Duodenal mucosa (tissue), 2 donors: Measurements from ENCODE around the gene NECAB2.

ENCODE experiments used
- H3K27ac ChIP-seq: one replicate; pipeline ENCODE4 v1.7.0; 2013; ENCODE audit warnings: low read depth, low read length
- H3K27me3 ChIP-seq, 2 donors: one replicate each; pipeline ENCODE4 v1.7.0; 2013; ENCODE audit warnings: low read length in 2 of 2, control low read depth in 1 of 2; ENCODE audit not compliant: insufficient read depth in 2 of 2, control insufficient read depth in 1 of 2
- H3K36me3 ChIP-seq, 2 donors: one replicate each; pipeline ENCODE4 v1.7.0; 2013; ENCODE audit warnings: low read length in 2 of 2, control low read depth in 1 of 2; ENCODE audit not compliant: insufficient read depth in 2 of 2, control insufficient read depth in 1 of 2
- H3K4me1 ChIP-seq, 2 donors: one replicate each; pipeline ENCODE4 v1.7.0; 2013; ENCODE audit warnings: low read length in 2 of 2, control low read depth in 1 of 2; ENCODE audit not compliant: insufficient read depth in 2 of 2, control insufficient read depth in 1 of 2
- H3K4me3 ChIP-seq, 2 donors: one replicate each; pipeline ENCODE4 v1.7.0; 2013; ENCODE audit warnings: low read length in 2 of 2, low read depth in 1 of 2
- H3K9ac ChIP-seq, 2 donors: one replicate each; pipeline ENCODE4 v1.7.0; 2013; ENCODE audit warnings: low read length in 2 of 2, low read depth in 1 of 2
- H3K9me3 ChIP-seq, 2 donors: one replicate each; pipeline ENCODE4 v1.7.0; 2013; ENCODE audit warnings: low read length in 2 of 2, control low read depth in 1 of 2; ENCODE audit not compliant: control insufficient read depth in 1 of 2

Gene NECAB2

GRCh38 chr16:83967838-83968305, at the start of gene NECAB2:
TSS of gene NECAB2 (plus strand) at chr16:83968244. CDS start at chr16:83968649, 405 bp downstream.
- Histone ChIP-seq H3K4me1 (peaks cover 0 to 8% of the 10 kb centered on the region in 2 donors), H3K36me3 (peaks cover 6 to 20% of the 10 kb centered on the region in 2 donors), H3K9me3 (no peaks in the 10 kb centered on the region), H3K9ac (no peak within 1 kb of the TSS), H3K27me3 (peaks cover 0 to 4% of the 10 kb centered on the region in 2 donors), H3K27ac (no peak within 1 kb of the TSS), H3K4me3 (no peak within 1 kb of the TSS)

DNA sequence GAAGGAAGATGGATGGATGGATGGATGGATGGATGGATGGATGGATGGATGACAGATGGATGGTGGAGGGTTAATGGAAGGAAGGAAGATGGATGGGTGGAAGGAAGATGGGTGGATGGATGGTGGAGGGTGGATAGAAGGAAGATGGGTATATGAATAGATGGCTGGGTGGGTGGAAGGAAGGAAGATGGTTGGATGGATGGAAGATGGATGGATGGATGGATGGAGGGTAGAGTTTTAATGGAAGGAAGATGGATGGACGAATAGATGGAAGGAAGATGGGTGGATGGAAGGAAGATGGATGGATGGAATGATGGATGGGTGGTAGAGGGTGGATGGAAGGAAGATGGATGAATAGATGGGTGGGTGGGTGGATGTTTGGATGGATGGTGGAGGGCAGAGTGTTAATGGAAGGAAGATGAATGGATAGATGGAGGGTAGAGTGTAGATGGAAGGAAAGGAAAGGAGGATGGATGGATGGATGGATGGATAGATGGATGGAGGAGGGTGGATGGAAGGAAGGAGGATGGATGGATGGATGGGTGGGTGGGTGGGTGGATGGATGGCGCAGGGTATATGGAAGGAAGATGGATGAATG, 47.1 kb upstream of the NECAB2 start:
- no peaks in the 10 kb centered on the region for H3K27me3 ChIP-seq
- H3K4me1 ChIP-seq, result no peaks in the 10 kb centered on the region
- no peak overlapping the region for H3K27ac ChIP-seq
- H3K36me3 ChIP-seq, result peaks cover 32 to 50% of the 10 kb centered on the region in 2 donors
- no peak overlapping the region for H3K9ac ChIP-seq
- no peaks in the 10 kb centered on the region for H3K9me3 ChIP-seq
- H3K4me3 ChIP-seq, result no peak overlapping the region

DNA sequence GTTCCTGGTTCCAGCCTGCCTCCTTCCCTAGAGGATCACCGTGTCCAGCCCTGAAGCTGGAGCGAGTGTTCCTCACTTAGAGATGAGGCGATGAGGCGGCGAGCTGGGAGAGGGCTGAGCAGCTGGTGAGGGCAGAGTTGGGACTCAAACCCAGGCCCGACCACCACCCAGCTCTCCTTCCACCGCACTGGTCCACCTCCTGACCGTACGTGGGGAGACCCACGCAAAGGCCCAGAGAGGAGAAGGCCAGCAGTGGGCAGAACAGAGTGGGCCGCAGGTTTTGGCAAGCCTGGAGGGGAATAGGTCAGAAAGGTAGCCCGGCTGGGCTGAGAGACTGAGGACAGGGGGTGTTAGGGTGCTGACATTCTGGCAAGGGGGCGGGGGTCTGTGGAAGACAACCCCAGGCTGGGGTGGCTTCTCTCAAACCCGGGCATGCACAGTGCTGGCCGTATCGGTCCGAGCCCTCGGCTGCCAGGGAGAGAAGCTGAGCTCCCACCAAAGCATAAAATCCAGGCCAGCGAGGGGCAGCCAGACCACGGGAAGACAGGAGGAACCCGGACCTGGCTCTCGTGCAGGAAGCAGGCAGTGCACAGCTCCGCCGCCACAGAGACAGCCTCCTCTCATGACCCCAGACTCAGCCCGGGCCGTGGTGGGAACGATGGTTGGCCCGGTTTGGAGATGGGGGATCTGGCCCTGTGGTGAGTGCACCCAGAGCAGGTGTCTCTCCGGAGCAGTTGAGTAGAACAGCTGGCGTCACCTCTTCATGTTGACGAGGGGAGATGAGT, 44.3 kb upstream of the NECAB2 start:
- Histone ChIP-seq H3K9ac (no peak overlapping the region), H3K9me3 (no peaks in the 10 kb centered on the region), H3K4me1 (peaks cover 7 to 14% of the 10 kb centered on the region in 2 donors), H3K27ac (no peak overlapping the region), H3K36me3 (peaks cover 12 to 24% of the 10 kb centered on the region in 2 donors), H3K4me3 (no peak overlapping the region), H3K27me3 (no peaks in the 10 kb centered on the region)

GRCh38 chr16:83924686-83925085, 43.4 kb upstream of the NECAB2 start:
- no peaks in the 10 kb centered on the region for H3K27me3 ChIP-seq
- H3K27ac ChIP-seq, result no peak overlapping the region
- peaks cover 7 to 14% of the 10 kb centered on the region in 2 donors for H3K4me1 ChIP-seq
- H3K9me3 ChIP-seq, result no peaks in the 10 kb centered on the region
- peaks cover 3 to 15% of the 10 kb centered on the region in 2 donors for H3K36me3 ChIP-seq
- H3K4me3 ChIP-seq, result no peak overlapping the region
- H3K9ac ChIP-seq, result no peak overlapping the region

GRCh38 chr16:83925095-83925905, 42.7 kb upstream of the NECAB2 start:
- no peak overlapping the region for H3K27ac ChIP-seq
- no peak overlapping the region for H3K9ac ChIP-seq
- H3K27me3 ChIP-seq, result no peaks in the 10 kb centered on the region
- no peaks in the 10 kb centered on the region for H3K9me3 ChIP-seq
- H3K36me3 ChIP-seq, result peaks cover 0 to 9% of the 10 kb centered on the region in 2 donors
- no peak overlapping the region for H3K4me3 ChIP-seq
- H3K4me1 ChIP-seq, result peaks cover 7 to 14% of the 10 kb centered on the region in 2 donors

- Histone ChIP-seq H3K27ac (no peak overlapping the region), H3K4me3 (no peak overlapping the region), H3K36me3 (peaks cover 0 to 7% of the 10 kb centered on the region in 2 donors), H3K9me3 (no peaks in the 10 kb centered on the region), H3K4me1 (peaks cover 7 to 14% of the 10 kb centered on the region in 2 donors), H3K9ac (no peak overlapping the region), H3K27me3 (no peaks in the 10 kb centered on the region)
Measured at GRCh38 chr16:83925957-83926725, 41.9 kb upstream of the NECAB2 start.

DNA sequence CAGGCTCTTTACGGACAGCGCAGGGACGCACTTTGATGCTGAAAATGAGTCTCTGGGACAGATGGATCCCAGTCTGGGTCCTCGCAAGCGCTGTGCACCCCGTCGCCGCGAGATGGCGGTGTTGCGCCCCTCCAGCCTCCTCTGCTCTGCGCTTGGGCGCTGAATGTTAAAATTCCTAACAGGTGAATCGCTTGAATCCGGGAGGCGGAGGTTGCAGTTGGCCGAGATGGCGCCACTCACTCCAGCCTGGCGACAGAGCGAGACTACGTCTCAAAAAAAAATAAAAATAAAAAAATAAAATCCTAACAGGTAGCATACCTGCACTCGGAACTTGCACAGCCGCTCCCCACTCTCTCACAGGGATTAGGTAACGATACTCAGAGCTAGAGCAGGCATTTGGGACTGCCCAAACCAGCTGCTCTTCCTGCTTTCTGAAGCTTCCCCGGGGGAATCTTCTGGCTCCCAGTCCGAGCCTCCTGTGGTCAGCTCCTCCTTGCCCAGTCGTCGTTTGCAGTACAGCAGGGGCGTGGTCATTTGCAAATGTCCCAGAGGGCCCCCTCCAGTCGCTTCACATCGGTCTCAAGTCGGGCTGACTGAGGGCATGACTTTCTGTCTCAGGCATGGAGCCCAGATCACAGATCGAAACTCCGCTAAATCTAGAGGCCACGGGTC, 41.2 kb upstream of the NECAB2 start:
- no peaks in the 10 kb centered on the region for H3K9me3 ChIP-seq
- no peak overlapping the region for H3K27ac ChIP-seq
- peaks cover 7 to 14% of the 10 kb centered on the region in 2 donors for H3K4me1 ChIP-seq
- H3K9ac ChIP-seq, result peak overlapping the region in 1 of 2 donors; percentile 52
- peak overlapping the region; percentile 56 to 66 for H3K4me3 ChIP-seq
- no peaks in the 10 kb centered on the region for H3K27me3 ChIP-seq
- H3K36me3 ChIP-seq, result peaks cover 0 to 2% of the 10 kb centered on the region in 2 donors

GRCh38 chr16:83928341-83929055, 39.5 kb upstream of the NECAB2 start:
- H3K4me1 ChIP-seq, result peaks cover 7 to 14% of the 10 kb centered on the region in 2 donors

More at GRCh38 chr16:83928341-83929055, 39.5 kb upstream of the NECAB2 start:
- Histone ChIP-seq H3K27ac (no peak overlapping the region), H3K4me3 (no peak overlapping the region), H3K27me3 (no peaks in the 10 kb centered on the region), H3K36me3 (no peaks in the 10 kb centered on the region), H3K9me3 (no peaks in the 10 kb centered on the region), H3K9ac (no peak overlapping the region)
